ENCODE measurements around the gene JAKMIP1.

JAKMIP1 gene

DNA sequence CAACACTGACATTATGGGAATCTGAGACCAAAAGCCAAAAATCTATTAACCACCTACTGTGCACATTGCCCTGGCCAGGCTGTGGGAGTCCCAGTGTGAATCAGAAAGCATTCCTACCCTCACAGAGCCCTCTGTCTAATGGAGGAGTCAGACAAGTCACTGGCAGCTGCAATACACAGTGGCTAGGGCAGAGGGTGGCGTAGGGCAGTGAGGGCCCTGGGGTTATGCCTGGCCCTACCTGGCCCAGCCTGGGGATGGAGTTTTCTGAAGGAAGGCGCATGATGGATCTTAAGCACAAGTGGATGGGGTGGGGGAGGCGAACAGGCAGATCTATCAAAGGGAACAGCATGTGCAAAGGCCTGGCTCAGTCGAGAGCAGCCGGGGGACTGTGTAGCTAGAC is 10.8 kb downstream of the JAKMIP1 start:
- DNase-seq (ENCODE audit: low read depth): no peak
- no peak overlapping the region for H3K4me3 ChIP-seq (ENCODE audit: low read length)

DNA sequence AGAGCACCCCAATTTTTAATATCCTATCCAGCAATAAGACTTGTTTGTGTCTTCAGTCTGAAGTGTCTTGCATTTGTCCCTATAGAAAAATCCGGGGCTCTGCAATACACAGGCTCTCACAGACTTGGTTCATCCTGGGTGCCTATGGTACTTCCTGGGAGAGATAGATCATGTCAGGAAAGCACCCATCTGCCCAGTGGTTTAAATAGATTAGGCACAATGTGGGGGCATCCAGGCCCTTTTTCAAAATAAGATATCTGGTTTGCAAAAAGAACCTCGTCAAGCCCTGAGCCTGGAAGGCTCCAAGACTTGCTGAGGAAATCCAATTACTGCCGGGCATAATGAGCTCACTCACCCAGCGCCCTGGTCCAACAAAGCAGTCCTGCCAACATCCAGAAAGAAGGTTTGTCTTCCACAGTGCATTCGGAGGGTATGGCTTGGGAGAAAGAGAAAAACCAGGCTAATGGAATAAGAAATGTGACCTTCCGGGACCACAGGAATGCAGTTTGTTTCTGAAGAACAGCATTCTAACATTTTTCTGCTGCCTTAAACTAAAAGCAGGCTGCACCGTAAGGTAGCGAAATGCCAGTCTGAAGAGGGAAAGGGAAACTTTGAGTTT is 11.6 kb downstream of the JAKMIP1 start:
- H3K4me3 ChIP-seq (ENCODE audit: low read length): no peak overlapping the region
- TF ChIP-seq, protein P1, sequence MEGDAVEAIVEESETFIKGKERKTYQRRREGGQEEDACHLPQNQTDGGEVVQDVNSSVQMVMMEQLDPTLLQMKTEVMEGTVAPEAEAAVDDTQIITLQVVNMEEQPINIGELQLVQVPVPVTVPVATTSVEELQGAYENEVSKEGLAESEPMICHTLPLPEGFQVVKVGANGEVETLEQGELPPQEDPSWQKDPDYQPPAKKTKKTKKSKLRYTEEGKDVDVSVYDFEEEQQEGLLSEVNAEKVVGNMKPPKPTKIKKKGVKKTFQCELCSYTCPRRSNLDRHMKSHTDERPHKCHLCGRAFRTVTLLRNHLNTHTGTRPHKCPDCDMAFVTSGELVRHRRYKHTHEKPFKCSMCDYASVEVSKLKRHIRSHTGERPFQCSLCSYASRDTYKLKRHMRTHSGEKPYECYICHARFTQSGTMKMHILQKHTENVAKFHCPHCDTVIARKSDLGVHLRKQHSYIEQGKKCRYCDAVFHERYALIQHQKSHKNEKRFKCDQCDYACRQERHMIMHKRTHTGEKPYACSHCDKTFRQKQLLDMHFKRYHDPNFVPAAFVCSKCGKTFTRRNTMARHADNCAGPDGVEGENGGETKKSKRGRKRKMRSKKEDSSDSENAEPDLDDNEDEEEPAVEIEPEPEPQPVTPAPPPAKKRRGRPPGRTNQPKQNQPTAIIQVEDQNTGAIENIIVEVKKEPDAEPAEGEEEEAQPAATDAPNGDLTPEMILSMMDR (conservative IDR thresholded peaks at IDR 0.05; ENCODE audit: low read depth, low read length): no peak
- DNase-seq (ENCODE audit: low read depth): peak; percentile 37

More for the DNA sequence above, 10.8 kb downstream of the JAKMIP1 start:
- TF ChIP-seq, protein P1 (conservative IDR thresholded peaks at IDR 0.05; ENCODE audit: low read depth, low read length): no peak

DNA sequence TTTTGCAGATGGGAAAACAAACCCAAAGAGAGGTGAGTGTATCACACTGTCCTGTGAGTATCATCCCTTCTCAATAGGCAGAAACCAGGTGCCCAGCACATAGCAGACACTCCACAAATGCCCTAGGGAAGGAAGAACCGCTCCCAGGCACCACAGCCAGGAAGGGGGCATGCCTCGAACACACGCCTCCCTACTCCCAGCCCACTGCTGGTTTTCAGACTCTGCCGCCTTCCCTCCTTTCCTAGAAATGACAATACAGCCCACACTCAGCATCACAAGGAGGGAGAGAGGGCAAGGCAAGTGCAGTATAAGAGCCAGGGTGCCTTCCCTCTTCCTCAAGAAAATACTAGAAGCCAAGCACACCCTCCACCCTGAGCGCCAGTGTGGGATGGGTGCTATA is 16.2 kb downstream of the JAKMIP1 start:
- TF ChIP-seq, protein P1 (conservative IDR thresholded peaks at IDR 0.05; ENCODE audit: low read depth, low read length): no peak
- H3K4me3 ChIP-seq (ENCODE audit: low read length): no peak overlapping the region
- DNase-seq (ENCODE audit: low read depth): no peak

DNA sequence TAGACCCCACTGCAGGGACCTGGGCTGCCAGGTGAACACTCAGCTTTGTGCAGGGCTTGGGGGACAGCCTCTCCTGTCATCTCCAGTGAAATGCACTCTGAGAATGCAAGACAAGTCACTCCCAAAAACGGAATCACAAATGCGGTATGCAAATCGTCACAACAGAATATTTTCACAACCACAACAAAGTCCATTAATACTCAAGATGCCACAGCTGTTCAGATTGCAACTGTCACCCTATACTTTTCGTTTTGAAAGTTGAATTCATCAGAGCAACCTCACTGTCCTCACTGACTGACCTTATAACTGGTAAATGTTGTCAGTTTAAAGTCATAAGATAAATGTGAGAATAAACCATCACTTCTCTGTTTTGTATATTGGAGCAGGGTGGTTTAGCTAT is 16.6 kb downstream of the JAKMIP1 start:
- TF ChIP-seq, protein P1 (conservative IDR thresholded peaks at IDR 0.05; ENCODE audit: low read depth, low read length): no peak
- no peak for DNase-seq (ENCODE audit: low read depth)
- no peak overlapping the region for H3K4me3 ChIP-seq (ENCODE audit: low read length)

DNA sequence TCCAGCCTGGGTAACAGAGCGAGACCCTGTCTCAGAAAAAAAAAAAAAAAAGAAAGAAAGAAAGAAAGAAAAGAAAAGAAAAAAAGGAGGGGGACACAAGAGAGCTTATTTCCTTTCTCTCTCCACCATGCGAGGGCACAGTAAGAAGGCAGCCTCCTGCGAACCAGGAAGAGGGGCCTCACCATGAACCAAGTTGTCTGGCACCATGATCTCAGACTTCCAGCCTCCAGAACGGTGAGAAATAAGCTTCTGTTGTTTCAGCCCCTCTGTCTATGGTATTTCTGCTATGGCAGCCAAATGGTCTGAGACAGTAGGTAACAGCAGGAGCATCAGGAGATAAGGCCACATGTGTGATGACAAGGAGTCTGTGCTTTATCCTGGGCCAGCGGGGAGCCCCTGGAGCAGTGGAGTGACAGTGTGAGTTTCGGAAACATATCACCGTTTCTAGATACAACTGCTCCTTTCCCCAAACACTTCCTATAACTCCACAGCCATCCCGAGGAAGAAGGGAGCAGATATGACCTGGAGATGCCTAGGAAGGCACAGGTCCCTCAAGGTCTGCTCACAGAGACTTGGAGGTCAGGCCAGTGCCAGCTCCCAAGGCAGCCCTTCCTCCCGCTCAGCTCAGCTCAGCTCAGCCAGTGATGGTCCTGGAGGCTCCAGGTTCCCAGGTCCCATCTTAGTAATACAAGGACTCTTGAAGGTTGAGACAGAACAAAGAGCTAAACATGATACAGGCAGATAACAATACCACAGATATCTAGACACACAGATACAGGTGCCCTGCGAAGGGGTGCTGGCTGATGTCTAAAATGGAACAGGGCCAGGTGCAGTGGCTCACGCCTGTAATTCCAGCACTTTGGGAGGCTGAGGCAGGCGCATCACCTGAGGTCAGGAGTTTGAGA is 17.7 kb downstream of the JAKMIP1 start:
- TF ChIP-seq, protein P1 (conservative IDR thresholded peaks at IDR 0.05; ENCODE audit: low read depth, low read length): no peak
- no peak overlapping the region for H3K4me3 ChIP-seq (ENCODE audit: low read length)
- DNase-seq (ENCODE audit: low read depth): no peak

DNA sequence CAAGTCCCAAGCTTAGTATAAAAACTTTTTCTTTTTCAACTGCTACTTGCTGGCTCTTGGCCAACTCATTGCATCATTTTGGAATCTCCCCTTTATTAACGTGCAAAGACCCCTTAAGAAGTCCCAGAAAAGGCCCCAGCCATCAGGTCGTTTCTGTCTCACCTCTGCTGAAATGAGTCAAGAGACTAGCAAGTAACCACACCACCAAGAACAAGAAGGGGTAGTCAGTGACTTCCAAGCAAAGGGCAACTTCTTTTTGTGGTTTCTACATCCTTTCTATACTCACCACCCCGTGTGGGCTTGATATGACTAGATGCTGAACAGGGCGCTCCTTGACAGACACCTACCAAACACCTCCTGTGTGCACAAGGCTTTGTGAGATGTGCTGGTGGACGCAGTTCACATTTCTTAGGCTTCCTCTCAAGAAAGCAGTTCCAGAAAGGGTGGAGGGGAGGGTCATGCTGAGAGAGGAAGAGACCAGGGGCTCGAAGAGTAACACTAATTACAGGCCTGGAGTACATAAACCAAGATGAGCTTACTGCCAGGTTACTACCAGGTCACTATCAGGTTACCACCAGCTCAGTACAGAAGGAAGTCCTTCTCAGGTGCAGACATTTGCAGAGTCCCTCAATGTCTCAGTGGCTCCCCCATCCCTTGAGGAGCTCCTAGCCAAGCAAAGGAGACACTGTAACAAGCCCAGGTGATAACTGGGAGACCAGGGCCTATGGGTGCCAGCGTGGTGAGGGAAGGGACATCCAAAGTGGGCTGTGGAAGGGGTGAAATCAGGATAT is 19.3 kb downstream of the JAKMIP1 start:
- TF ChIP-seq, protein P1 (conservative IDR thresholded peaks at IDR 0.05; ENCODE audit: low read depth, low read length): no peak

More for the DNA sequence above, 19.3 kb downstream of the JAKMIP1 start:
- DNase-seq (ENCODE audit: low read depth): no peak
- no peak overlapping the region for H3K4me3 ChIP-seq (ENCODE audit: low read length)

Data from retinal pigment epithelial cell (primary cell).